GM12878 (cell line): ENCODE data around the gene ARID4B. TPM values are rescaled to one million over a fixed set of nuclear protein-coding genes. Genes with fewer than 3 reads are reported as not detected.

Experiments used
- BACH1 ChIP-seq: fragments of 450-650 bp; IDR thresholded peaks from 2 replicates; pipeline ENCODE4 v1.6.1; 2017; ENCODE audit warnings: mild to moderate bottlenecking, borderline replicate concordance
- BCL11A ChIP-seq: IDR thresholded peaks from 2 replicates; pipeline ENCODE4 v1.6.1; 2011; ENCODE audit warnings: low read depth, low read length
- BMI1 ChIP-seq: fragments of 450-650 bp; IDR thresholded peaks from 2 replicates; pipeline ENCODE4 v1.6.1; 2016; ENCODE audit warnings: mild to moderate bottlenecking, moderate library complexity, borderline replicate concordance
- CBFB ChIP-seq: IDR thresholded peaks from 2 replicates; pipeline ENCODE4 v1.6.1; 2016; ENCODE audit warnings: antibody characterized with exemption, low read depth
- CEBPB ChIP-seq, 2 experiments: fragments of 150-350 bp in 1 of 2; IDR thresholded peaks; 2 replicates each; pipeline ENCODE4 v1.6.1; 2012 to 2014; ENCODE audit warnings: low read depth in 2 of 2, low read length in 2 of 2, borderline replicate concordance in 1 of 2, inconsistent platforms in 1 of 2
- CREM ChIP-seq: IDR thresholded peaks from 2 replicates; pipeline ENCODE4 v1.6.1; 2014; ENCODE audit warnings: antibody characterized with exemption, low read depth
- HDAC2 ChIP-seq: fragments of 200-600 bp; sonication (generic); IDR thresholded peaks from 2 replicates; pipeline ENCODE4 v1.6.1; 2017
- JUND ChIP-seq: IDR thresholded peaks from 2 replicates; pipeline ENCODE4 v1.6.1; 2012; ENCODE audit warnings: low read depth, mild to moderate bottlenecking, low read length, improper control_type of control experiment, moderate library complexity
- MTA3 ChIP-seq: IDR thresholded peaks from 2 replicates; pipeline ENCODE4 v1.6.1; 2012; ENCODE audit warnings: low read length, inconsistent platforms, borderline replicate concordance
- NBN ChIP-seq: fragments of 450-650 bp; IDR thresholded peaks from 2 replicates; pipeline ENCODE4 v1.6.1; 2016
- NFIC ChIP-seq: IDR thresholded peaks from 2 replicates; pipeline ENCODE4 v1.6.1; 2012; ENCODE audit warnings: low read depth, mild to moderate bottlenecking, inconsistent platforms, low read length, moderate library complexity
- PAX5 ChIP-seq: IDR thresholded peaks from 2 replicates; pipeline ENCODE4 v1.6.1; 2011; ENCODE audit warnings: low read depth, low read length, borderline replicate concordance
- RAD21 ChIP-seq: IDR thresholded peaks from 2 replicates; pipeline ENCODE4 v1.6.1; 2011; ENCODE audit warnings: mild to moderate bottlenecking, low read depth, low read length, moderate library complexity; ENCODE audit not compliant: insufficient read depth
- RB1 ChIP-seq: fragments of 450-650 bp; formaldehyde crosslinking; IDR thresholded peaks from 2 replicates; pipeline ENCODE4 v1.6.1; 2017; ENCODE audit warnings: mild to moderate bottlenecking, borderline replicate concordance
- ZNF207 ChIP-seq: fragments of 450-650 bp; IDR thresholded peaks from 2 replicates; pipeline ENCODE4 v1.6.1; 2014; ENCODE audit warnings: antibody characterized with exemption, mild to moderate bottlenecking, borderline replicate concordance
- polyA plus RNA-seq, 11 experiments: library from polyadenylated mRNA; depleted of rRNA in 4 of 11; unstranded in 6 of 11; stranded (reverse) in 5 of 11; fragments of >200 nt; fragmentation: Nextera tagmentation in 4 of 11; fragmentation: Illumina TruSeq in 1 of 11; extraction: Ambion mirVana in 4 of 11; extraction: Trizol in 1 of 11; gene quantifications; 1 replicate in 1 of 11; 2 replicates in 10 of 11; pipeline versions ENCODE4 v1.2.1 to v1.2.3, GENCODE V29; 2011 to 2016; ENCODE audit warnings: inconsistent platforms in 2 of 11, missing spikeins in 2 of 11, low read depth in 1 of 11
- total RNA-seq, 4 experiments: library from RNA; depleted of rRNA in 3 of 4; stranded (reverse); fragments of >200 nt in 3 of 4; fragmentation: Illumina TruSeq in 1 of 4; extraction: Trizol in 1 of 4; gene quantifications; 2 replicates each; pipeline versions ENCODE4 v1.2.1 to v1.2.3, GENCODE V29; 2013 to 2021
- TF ChIP-seq, protein P1 (sequence below): fragments of 450-650 bp; IDR thresholded peaks from 2 replicates; pipeline ENCODE4 v1.6.1; 2017; ENCODE audit warnings: borderline replicate concordance

Gene ARID4B
- total and polyA plus RNA-seq, 10 of the 15 experiments (the other 5 are each of a cell fraction or from before 2014, with no cell fraction given): 13.6 to 39.1 (median 28.0) TPM

DNA sequence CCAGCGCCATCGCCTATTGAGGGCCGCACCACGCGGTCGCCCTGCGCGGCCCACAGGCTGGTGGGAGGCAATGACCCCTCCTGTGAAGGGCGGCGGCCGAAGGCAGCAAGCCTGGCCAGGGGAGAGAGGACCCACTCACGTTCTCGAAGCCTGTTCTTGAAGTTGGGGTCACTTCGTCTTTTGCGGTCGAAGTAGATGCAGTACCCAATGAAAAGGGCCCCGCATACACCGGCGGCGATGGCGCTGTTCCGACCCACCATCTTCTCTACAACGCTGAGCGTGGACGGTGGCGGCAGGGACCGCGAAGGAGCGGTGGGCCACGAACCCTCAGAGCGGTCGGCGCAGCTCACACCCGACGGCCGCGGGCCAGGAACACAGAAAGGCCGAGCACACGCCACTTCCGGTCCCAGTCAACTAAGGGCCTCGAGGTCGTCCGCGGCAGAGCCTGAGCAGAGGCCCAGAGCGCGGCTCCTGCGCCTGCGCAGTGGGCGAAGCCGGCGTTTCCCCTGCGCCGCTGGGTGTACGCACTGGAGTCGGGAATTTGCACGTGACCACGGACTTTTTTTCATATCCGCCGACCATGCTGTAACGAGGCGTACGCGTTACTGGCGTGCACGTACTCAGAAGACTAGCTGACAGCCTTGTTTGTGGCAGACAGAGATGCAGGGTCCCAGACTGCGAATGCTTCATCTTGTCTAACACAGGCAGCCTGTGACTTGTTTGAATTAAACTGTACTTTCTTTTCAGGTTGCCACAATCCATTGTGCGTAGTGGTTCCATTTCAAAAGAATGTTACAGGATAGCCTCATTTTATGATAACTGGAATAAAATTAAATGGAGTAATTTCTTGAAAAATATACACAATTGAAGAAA is 199.3 kb downstream of the ARID4B start, which contains the start of gene TOMM20 (continued):
- TF ChIP-seq, protein P1, sequence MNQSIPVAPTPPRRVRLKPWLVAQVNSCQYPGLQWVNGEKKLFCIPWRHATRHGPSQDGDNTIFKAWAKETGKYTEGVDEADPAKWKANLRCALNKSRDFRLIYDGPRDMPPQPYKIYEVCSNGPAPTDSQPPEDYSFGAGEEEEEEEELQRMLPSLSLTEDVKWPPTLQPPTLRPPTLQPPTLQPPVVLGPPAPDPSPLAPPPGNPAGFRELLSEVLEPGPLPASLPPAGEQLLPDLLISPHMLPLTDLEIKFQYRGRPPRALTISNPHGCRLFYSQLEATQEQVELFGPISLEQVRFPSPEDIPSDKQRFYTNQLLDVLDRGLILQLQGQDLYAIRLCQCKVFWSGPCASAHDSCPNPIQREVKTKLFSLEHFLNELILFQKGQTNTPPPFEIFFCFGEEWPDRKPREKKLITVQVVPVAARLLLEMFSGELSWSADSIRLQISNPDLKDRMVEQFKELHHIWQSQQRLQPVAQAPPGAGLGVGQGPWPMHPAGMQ: peak; percentile 18; the same call in 1 of the 2 replicates
- TF ChIP-seq RB1 (0 out of 2 replicates have a peak, but pooled peaks have one; percentile 51), NFIC (no peak), MTA3 (no peak), CBFB (peak; percentile 87; the same call in 1 of the 2 replicates), ZNF207 (peak; percentile 87; the same call in 1 of the 2 replicates), PAX5 (peak; percentile 55; the same call in 1 of the 2 replicates), BMI1 (0 out of 2 replicates have a peak, but pooled peaks have one; percentile 14), NBN (peak; percentile 38; the same call in 1 of the 2 replicates), JUND (no peak), CREM (peak; percentile 85), RAD21 (no peak), HDAC2 (no peak), BACH1 (peak; percentile 44; the same call in 1 of the 2 replicates), BCL11A (no peak), CEBPB (IDR thresholded peaks at IDR 0.05; ENCODE audit: borderline replicate concordance in 1 of 2, low read depth in 2 of 2, low read length in 2 of 2) (no peak)
